Measurements from ENCODE around the gene NDUFA11.

The NDUFA11 gene

DNA sequence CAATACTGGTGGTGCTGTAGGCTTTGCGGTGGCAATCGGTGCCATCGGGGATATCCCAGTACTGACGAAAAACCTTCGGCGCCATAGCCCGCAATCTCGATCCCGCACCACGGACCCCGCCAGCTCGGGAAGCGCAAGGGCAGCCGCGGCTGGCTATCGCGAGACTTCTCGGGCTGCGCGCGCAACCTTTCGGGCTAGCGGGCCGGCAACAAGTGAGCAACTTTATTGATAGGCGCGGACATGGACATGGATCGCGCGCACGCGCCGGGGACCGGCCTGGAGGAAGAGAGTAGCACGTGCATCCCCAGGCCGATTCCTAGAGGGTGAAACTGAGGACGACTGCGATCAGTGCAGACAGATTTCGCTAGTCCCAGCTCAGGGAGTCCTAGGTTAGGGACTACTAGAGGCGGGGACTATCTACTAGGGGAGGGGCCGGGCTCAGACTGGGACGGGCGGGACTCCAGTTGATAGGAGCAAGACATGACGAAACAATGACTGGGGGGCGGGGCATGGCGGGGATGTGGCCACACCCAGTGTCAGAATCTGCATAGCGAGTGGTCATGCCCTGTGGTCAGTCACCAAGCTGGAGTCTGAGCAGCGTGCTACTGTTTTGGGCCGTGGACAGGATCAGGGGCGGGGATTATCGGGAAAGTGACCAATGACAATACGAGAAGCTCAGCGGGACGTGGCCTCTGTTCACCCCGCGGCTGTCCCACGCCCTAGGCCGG, at the start of gene NDUFA11:
Gene NDUFA11 (minus strand): TSS at position 167 of the 728 bp plus-strand sequence. CDS start 82 bp downstream, at position 85.
- peak; percentile 99 for DNase-seq

DNA sequence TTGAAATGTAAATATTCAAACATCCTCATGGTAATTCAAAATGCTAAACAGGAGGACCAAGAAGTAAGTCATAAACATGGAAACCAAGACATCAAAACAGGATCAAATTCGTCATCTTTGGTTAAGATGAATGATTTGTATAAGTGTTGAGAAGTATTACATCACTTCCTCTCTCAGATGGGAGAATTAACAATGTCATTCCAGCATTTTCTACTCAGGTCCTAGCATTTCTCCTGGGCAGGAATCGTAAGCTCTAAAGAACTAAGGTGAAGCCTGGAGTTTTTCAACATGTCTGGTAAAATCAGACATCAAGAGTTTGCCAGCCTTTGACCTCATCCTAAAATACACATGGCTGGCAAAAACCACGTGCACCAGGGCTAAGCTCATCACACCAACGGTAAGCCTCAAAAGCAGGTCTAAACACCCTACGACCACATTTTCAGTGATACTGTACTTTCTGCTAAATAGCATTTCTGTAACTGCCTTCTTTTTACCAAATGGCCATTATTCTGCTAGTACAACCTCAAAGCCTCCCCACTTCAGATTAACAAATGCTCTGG, 49.5 kb upstream of the NDUFA11 start:
- no peak for DNase-seq

DNA sequence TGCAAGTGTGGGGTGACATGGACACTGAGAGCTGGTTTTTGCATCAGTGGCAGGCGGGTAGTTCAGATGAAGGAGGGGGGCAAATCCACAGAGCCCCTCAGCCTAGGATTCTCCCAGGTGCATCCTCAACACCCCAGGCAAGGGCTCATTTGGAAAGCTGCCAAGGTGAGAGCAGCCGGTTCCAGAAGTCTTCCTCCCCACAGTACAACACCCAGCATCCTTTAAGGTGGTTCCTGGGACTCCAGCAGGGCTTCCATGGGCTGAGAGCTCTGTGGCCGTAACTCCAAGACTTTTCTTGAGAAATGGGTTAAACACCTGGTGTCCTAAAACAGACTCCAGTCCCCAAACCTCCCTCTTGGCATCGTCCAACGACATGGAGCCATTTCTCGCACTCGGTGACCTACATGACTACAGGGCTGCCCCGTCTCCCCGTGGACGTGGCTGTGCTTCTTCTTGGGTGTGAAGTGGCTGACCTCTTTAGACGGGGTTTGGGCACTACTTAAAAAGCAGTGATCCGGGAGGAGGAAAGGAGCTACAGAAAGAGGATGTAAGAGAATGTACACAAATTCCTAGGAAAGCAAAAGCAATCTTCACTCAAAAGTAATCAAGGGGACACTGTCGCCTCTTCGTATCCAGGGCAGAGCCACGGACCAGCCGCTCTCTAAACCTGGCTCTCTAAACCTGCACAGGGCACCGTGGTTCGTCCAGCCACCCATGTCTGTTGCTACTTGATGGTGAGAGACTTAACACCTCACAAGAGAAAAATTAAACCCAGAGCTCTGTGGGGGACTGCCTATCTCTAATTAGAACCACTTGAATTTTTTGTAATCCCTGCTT, 48.8 kb upstream of the NDUFA11 start:
- no peak for DNase-seq

DNA sequence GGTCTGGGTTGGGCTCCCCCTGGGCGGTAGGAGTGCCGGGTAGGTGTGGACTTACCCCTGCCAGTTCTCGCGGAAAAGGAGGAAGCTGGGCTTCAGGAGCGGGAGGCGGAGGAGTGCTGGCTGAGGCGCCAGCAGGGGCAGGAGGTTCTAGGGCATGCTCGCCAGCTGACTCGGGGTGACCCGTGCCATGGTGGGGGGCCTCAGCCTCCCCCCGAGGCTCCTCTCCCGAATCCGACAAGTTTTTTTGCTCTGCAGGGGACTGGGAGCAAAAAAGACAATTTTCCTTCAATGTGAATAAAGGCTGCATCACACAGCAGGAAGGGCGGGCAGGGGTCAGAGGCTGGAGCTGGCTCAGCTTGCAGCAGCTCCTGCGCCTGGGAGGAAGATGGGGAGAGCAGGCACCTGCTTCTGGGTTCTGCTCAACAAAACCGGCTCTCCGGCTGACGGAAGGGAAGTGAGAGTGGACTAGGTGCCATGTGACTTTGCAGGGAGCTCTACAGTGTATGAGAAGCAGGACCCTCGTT, 47.8 kb upstream of the NDUFA11 start:
- DNase-seq: peak; percentile 61

DNA sequence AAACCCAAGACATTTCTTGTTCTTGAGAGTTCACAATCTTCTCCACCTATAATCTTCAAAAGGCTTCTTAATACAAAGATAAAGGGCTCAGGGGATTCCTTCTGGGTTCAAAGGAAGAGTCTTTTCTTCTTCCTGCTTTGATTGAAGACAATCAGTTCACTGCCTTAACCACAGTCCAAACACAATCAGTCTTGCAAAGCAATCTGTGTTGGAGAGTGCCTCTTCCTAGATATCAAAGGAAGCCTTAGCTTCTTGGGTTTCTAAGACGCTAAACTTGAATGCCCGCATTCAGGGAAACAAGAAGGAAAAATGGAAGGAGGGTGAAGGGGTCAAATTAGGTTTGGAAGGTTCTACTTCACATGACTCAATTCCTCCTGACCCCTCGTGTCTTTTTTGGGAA, 47.2 kb upstream of the NDUFA11 start:
- DNase-seq: no peak

DNA sequence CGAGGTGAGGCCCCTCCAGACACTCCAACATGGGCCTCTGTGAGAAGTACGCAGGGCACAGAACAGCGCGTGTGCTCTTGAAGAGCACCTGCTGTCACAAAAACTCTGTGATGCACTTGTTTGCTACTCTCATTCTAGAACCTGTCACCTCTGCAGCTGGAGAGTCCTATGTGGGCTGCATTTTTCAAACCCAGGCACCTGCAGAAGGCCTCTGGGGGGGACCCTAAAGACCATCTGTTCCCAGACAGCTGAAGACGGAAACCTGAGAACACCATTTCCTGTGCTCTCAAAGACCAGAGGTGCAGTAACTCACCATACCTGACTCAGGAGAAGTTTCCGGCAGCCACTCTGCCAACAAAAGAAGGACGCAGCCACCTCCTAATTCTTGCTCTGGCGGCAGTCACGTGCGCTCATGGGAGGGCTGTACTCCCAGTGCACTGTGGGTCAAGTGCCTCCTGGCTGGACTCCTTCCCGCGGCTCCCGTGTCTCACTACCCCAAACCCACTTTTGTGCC, 46.3 kb upstream of the NDUFA11 start:
- DNase-seq: no peak

DNA sequence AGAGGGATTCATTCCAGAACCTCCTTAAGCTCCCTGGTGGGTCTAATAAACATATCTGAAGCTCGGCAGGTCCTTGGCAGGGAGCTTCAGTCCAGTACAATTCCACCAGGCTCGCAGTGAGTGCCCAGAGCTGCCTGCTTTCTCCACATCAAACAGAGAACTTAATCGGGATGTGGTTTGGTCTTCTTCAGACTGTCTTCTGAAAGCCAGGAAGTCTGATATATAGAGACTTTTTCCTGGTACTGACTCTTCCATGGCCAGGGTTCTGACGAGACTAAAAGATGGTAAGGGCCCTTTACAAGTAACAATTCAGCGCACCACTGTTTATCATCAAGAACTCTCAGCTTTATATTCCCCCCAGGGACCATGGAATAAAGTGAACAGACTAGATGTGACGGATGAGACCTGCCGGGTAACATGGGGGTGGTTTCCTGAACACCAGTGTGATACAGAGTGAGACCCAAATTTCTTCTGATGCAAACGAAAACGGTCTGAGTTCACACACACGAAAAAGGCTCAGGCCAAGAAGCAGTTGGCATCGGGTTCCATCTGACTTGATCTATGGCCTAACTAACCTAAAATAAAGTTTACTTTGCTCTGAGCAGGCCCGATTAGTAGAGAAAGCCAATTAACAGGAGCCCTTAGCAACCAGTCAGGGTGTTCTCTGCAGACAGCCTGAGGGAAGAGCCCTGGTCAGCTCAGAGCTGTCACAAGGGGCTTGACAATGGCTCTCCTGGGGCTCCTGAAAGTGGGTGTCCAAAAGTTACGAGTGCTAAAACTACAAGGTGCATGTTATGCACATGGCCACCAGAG, 45.4 kb upstream of the NDUFA11 start:
- no peak for DNase-seq

DNA sequence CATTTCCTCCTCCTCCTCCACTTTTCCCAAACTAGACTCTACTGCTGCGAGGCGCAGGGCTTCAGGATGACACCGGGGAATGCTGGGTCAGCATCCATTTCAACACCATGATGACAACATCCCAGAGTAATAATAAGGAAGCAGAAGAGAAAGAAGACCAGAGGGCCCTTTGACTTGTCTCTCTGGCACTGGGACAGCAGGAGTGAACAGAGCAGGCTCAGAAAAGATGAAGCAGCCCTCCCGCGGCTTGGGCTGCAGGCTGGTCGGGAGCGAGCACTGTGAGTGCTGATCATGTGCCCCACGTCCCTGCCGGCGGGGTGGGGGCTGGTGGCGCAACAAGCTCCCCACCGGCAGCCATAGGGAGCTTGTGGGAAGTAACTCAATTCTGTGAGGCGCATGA, 43.8 kb upstream of the NDUFA11 start:
- DNase-seq: no peak

DNA sequence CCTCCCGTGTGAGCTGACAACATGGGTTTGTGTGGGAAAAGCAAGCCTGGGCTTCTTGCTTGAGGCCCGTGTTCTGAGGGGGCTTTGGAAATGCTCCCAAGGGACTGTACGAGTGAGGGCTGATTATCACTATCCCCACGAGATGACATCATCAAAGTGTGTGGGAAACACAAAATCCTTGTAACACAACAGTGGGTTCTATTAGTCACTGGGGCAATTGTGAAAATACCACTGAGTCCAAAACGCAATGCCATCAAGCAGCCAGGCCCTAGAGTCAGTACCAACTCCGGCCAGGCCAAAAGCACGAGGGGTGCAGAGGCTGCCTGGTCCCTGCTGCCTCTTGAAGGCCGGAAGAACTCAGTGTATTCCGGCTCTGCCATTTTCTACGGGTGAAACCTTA, 40.0 kb upstream of the NDUFA11 start:
- no peak for DNase-seq

DNA sequence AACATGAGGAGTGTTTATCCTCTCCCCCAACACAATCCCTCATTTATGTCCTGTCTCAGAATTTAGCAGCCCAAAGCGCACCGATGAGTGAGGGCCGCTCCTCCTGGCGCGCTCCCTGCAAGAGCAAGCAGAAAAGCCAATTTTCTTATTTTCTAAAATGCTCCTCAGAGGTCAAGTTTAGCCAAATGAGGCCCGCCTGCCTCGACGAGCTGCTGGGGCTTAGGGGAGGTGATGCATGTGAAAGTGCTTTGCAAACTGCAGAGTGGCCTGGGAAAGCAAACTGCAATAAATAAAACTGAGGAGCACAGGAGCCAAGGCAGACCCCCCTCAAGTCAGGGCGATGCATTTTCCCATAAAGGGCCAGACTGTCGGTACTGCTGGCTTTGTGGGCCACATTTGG, 39.5 kb upstream of the NDUFA11 start:
- DNase-seq: no peak

DNA sequence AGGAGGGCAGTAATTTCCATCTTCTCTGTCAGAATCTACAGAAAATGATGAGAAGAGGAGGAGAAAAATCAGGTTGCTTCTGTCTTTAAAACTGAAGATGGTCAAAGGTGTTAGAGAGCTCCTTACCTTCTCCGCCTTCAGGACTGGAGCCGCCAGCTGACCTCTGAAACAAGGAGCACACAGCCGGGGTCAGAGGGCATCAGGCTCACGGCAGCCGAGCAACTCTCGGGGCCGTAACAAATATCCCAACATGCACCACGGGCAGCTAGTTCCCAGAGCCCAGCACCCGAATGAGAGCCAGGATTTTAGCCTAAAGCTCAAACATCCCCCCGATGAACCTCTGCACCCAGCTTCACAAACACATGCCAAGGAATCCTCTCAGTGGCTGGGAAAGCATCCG, 38.1 kb upstream of the NDUFA11 start:
- no peak for DNase-seq

DNA sequence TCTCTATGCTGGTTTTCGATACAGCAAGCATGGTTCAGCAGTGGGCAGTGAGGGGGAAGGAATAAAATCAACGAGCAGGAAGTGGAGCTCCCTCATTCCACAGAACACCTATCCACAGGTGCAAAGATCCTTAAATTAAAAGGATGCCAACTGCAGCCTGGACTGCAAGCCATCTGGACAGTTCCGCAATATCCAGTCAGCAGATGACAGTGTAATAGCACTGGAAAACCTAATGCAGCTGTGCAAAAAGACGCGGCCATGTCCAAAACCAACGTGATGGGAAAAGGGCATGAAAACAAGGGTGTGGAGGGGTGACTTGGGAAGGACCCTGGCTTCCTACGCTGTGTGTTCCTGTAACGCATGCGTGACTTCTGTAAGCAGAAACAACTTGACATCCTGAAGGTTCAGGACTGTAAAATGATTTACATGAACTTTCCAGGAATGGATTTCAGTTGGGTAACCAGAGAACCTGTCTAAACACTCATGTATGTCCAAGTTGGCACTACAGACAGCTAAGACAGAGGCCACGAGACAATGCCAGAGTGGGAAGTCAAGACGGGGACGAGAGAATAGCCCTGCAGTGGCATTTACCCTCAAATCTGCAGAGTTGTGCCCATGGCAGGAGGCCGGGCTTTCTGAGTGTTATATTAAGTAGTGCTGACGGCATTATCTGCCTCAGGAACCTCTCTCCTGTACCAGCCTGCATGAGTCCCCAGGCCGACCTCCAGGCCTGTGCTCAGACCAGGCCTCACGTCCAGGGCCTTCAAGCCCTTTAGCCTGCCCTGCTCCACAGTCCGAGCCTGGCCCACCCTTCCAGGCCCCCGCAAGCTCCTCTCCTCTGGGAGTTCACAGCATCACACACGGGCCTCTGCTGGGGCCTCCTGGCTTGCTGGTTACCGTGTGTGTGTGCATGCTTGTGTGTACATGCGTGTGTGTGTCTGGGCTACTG, 36.9 kb upstream of the NDUFA11 start:
- no peak for DNase-seq

GRCh38 chr19:5937550-5937949, 34.0 kb upstream of the NDUFA11 start:
- peak; percentile 38 for DNase-seq

DNA sequence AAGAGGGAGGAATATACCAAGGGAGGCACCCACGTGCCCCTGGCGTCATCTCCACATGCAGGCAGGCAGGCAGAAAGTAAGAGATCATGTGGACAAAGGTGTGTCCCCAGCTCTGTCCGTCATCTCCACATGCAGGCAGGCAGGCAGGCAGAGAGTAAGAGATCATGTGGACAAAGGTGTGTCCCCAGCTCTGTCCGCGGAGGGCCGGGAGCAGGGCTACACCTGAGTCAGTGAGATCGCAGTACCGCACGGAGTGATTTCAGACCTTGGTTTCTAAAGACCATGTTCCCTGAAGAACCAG, 32.7 kb upstream of the NDUFA11 start:
- no peak for DNase-seq

GRCh38 chr19:5935473-5936291, 32.1 kb upstream of the NDUFA11 start:
- DNase-seq: no peak

- DNase-seq: peak; percentile 51
These were observed 31.3 kb upstream of the NDUFA11 start for GRCh38 chr19:5934774-5935472.

DNA sequence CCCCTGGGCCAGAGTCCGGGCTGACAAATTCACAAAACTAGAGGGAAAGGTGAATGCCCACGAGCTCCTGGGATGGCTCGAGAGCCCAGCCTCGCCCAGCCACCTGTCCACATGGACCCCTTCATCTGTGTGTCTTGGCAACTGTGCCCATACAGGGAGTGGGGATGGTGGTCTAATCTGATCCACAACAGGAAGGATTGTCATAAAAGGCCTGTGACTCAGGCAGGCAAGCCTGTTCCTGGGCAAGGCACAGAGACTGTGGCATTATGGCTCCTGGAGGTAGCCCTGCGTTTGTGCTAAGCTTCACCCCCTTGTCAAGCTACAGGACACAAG, 30.4 kb upstream of the NDUFA11 start:
- DNase-seq: no peak

DNA sequence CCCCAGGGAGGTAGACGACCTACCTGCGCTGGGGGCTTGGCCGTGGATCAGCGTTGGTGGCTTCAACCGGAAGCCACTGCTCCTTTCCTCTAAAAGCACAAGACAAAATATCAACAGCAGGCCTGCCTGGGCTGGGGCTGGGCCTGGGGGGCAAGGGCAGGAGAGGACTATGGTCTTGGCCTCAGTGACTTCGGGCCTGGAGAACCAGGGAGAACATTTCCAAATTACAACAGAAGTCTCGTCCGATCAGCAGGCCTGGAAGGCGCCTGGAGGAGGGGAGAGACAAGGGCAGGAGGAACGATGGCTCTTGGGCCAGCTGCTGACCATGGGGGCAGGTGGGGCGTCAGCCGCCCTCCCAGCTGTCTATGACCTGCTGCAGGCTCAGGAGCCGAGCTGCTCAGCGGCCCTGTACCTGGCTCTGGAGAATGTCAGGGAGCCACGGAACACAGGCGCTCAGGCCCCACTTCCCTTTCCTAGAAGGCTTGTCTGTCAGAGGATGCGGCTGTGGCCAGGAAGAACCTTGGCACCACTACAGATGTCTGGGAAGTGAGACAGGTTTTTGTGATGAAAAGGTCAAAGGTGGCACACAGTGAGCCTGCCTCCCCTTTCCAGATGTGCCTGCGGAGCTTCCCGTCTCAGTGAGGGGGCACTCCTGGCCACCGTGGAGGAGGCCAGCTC, 29.9 kb upstream of the NDUFA11 start:
- DNase-seq: no peak

- no peak for DNase-seq
These were observed 29.1 kb upstream of the NDUFA11 start for GRCh38 chr19:5932609-5933262.
